BJ (cell line): Measurements from ENCODE around the gene NCL. TPM values are rescaled to one million over a fixed set of nuclear protein-coding genes. Genes with fewer than 3 reads are reported as not detected.
"Not testable (repeated sequence)": the region's sequence is repeated elsewhere in the genome, so short reads cannot be mapped to it uniquely, and the experiment has no call there.

Experiments used
- CTCF ChIA-PET: fragments of 350-600 bp; formaldehyde crosslinking; extraction: SDS; loops from one replicate; lab custom pipeline; 2021; ENCODE audit warnings: antibody characterized with exemption, inconsistent platforms; lab: Yijun Ruan, JAX
- POLR2A ChIA-PET: fragments of 300-600 bp; sonication (Branson Sonifier 250); formaldehyde crosslinking; extraction: SDS; loops from one replicate; lab custom pipeline; 2021; ENCODE audit warnings: antibody characterized with exemption; lab: Charles Lee
- DNase-seq: peaks from one replicate; pipeline ENCODE4 v3.0.0-alpha.2; 2011; ENCODE audit warnings: low read depth
- H3K27me3 ChIP-seq: 2 replicates; pipeline ENCODE4 v1.6.0; 2011; ENCODE audit warnings: low read length; ENCODE audit not compliant: control insufficient read depth, insufficient read depth
- H3K36me3 ChIP-seq: 2 replicates; pipeline ENCODE4 v1.5.1; 2011; ENCODE audit warnings: low read length; ENCODE audit not compliant: control insufficient read depth, insufficient read depth
- H3K4me3 ChIP-seq: 2 replicates; pipeline ENCODE4 v1.5.1; 2011; ENCODE audit warnings: low read depth, mild to moderate bottlenecking, control low read depth, low read length
- polyA plus RNA-seq: library from polyadenylated mRNA; depleted of rRNA; stranded (reverse); fragments of >200 nt; gene quantifications from 2 replicates; pipeline ENCODE4 v1.2.3, GENCODE V29; 2011
- TF ChIP-seq, protein P1 (sequence below): IDR thresholded peaks from 2 replicates; pipeline ENCODE4 v1.5.1; 2011; ENCODE audit warnings: low read depth, mild to moderate bottlenecking, control low read depth, inconsistent platforms, low read length, moderate library complexity; ENCODE audit not compliant: insufficient read depth

Gene NCL
- polyA plus RNA-seq, 1 experiment: 76.9 TPM

DNA sequence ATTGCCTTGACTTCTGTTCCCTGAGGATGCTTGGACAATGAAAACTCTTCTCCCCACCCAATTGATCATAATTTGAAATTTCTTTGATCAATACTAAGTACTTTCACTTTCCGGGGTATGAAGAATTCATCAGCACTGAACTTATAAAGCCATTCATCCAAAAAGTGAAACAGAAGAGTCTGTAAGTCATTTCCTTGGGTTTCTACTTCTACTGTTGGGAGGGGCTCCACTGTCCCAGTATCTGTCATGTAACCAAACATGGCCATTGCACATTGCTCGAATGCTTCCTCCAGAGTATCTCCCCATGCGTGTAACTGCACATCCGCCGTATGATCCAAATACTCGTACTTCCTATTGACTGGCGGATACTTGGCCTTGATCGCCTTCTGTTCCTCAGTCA is 30.3 kb downstream of the NCL start:
- ChIA-PET POLR2A (no interaction called here), CTCF (no interaction called here)
- TF ChIP-seq, protein P1, sequence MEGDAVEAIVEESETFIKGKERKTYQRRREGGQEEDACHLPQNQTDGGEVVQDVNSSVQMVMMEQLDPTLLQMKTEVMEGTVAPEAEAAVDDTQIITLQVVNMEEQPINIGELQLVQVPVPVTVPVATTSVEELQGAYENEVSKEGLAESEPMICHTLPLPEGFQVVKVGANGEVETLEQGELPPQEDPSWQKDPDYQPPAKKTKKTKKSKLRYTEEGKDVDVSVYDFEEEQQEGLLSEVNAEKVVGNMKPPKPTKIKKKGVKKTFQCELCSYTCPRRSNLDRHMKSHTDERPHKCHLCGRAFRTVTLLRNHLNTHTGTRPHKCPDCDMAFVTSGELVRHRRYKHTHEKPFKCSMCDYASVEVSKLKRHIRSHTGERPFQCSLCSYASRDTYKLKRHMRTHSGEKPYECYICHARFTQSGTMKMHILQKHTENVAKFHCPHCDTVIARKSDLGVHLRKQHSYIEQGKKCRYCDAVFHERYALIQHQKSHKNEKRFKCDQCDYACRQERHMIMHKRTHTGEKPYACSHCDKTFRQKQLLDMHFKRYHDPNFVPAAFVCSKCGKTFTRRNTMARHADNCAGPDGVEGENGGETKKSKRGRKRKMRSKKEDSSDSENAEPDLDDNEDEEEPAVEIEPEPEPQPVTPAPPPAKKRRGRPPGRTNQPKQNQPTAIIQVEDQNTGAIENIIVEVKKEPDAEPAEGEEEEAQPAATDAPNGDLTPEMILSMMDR: no peak
- Histone ChIP-seq H3K36me3 (no peaks in the 10 kb centered on the region), H3K27me3 (no peaks in the 10 kb centered on the region), H3K4me3 (no peak overlapping the region)
- no peak for DNase-seq

DNA sequence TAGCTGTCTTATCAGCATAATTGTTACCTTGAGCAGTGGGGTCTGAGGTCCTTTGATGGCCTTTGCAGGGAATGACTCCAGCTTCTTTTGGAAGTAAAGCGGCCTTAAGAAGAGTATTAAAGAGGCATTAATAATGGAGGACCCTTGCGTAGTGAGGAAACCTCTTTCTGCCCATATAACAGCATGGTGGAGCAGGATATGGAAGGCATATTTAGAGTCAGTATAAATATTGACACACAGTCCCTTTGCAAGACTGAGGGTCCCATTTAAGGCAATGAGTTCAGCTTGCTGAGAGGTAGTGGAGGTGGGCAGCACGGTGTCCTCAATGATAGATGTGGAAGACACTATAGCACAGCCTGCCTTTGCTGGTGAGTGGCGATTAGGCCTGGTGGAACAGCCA is 32.7 kb downstream of the NCL start:
- Histone ChIP-seq H3K36me3 (no peaks in the 10 kb centered on the region), H3K4me3 (no peak overlapping the region), H3K27me3 (no peaks in the 10 kb centered on the region)
- CTCF ChIA-PET: interaction anchor here (1.9 kb wide), 1 partner anchor 19 kb away, joined by 6 read pairs; no protein-coding TSS in a partner anchor
- DNase-seq: no peak
- TF ChIP-seq, protein P1: no peak
- POLR2A ChIA-PET: no interaction called here

DNA sequence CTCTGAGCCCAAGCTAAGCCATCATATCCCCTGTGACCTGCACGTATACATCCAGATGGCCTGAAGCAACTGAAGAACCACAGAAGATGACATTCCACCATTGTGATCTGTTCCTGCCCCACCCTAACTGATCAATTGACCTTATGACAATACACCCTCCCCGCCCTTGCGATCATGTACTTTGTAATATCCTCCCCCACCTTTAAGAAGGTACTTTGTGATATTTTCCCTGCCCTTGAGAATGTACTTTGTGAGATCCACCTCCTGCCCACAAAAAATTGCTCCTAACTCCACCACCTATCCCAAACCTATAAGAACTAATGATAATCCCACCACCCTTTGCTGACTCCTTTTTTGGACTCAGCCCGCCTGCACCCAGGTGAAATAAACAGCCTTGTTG is 33.8 kb downstream of the NCL start:
- DNase-seq, H3K36me3 ChIP-seq, POLR2A ChIA-PET, H3K27me3 ChIP-seq, H3K4me3 ChIP-seq: not testable (repeated sequence)
- CTCF ChIA-PET: interaction anchor here (1.9 kb wide), 1 partner anchor 18 kb away, joined by 6 read pairs; no protein-coding TSS in a partner anchor

DNA sequence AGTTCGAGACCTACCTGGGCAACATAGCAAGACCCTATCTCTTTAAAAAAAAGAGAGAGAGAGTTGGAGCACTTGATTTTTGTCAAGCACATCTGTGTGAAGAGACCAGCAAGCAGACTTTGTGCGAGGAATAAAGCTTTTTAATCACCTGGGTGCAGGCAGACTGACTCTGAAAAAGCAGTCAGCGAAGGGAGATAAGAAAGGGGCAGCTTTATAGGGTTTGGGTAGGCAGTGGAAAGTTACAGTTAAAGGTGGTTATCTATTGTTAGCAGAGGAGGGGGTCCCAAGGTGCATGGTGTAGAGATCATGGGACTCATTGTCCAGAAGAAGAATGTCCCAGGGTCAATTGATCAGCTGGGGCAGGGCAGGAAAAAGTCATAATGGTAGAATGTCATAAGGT is 34.4 kb downstream of the NCL start:
- POLR2A ChIA-PET: interaction anchor here (0.6 kb wide), 1 partner anchor 231 kb away, joined by 4 read pairs; no protein-coding TSS in a partner anchor
- CTCF ChIA-PET: interaction anchor here (1.7 kb wide), 1 partner anchor 17 kb away, joined by 7 read pairs; no protein-coding TSS in a partner anchor

DNA sequence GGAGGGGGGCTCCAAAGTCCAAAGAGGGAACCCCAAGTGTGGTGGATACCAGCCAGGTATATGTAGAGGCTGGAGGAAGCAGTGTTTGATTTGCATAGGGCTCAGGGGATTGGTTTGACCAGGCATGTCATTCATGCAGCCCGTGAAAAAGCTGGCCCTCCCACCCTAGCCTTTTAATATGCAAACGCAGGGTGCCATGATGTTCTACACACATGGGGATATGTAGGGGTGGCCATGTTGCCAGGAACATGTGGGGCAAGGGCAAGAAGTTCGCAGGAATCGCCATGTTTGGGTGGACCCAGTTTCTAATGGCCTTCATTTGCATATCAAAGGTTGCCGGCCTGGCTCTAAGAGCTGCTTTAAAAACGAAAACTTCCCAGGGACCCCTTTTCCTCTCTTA is 35.1 kb downstream of the NCL start:
- Histone ChIP-seq H3K4me3 (no peak overlapping the region), H3K36me3 (no peaks in the 10 kb centered on the region), H3K27me3 (no peaks in the 10 kb centered on the region; the same call in 1 of the 2 replicates)
- CTCF ChIA-PET: interaction anchor here (1.3 to 2.3 kb wide), 3 partner anchors 13 to 23 kb away, joined by 3 to 8 read pairs (median 7); no protein-coding TSS in a partner anchor
- POLR2A ChIA-PET: no interaction called here
- TF ChIP-seq, protein P1: no peak
- DNase-seq: no peak

More for the DNA sequence above, 34.4 kb downstream of the NCL start:
- Histone ChIP-seq H3K27me3 (no peaks in the 10 kb centered on the region), H3K36me3 (no peaks in the 10 kb centered on the region), H3K4me3 (no peak overlapping the region)
- TF ChIP-seq, protein P1: no peak
- no peak for DNase-seq

DNA sequence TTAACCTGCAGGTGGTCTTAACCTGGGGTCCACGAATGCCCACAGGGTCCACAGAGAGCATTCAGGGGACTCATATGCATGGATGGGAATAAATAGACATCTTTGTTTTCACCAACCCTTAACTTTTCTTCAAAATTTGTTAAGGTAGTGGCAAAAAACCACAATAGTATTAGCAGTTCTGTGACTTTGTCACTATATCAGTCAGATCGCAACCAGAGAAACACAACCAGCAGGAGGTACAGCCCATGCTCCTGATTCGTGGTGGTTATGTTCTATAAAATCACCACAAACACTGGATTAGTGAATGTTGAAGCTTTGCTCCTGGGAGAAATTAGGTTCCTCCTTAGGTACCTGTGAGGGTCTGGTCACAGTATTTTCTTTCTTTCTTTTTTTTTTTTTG is 37.2 kb downstream of the NCL start:
- H3K36me3 ChIP-seq: no peaks in the 10 kb centered on the region
- ChIA-PET CTCF (interaction anchor here (0.7 to 2.5 kb wide), 4 partner anchors 14 to 238 kb away, joined by 3 to 14 read pairs (median 6); no protein-coding TSS in a partner anchor), POLR2A (no interaction called here)
- H3K27me3 ChIP-seq: no peaks in the 10 kb centered on the region; the same call in 1 of the 2 replicates
- no peak for DNase-seq
- H3K4me3 ChIP-seq: no peak overlapping the region
- TF ChIP-seq, protein P1: no peak
